HG02938 (cell line): Measurements from ENCODE around the gene VAC14.
A peak's percentile ranks its signal among the peaks of the same experiment; 100 is the strongest.
"Not testable (repeated sequence)": the region's sequence is repeated elsewhere in the genome, so short reads cannot be mapped to it uniquely, and the experiment has no call there.

Experiments
- ATAC-seq: cut with Tn5 transposase; IDR thresholded peaks from one replicate; pipeline ENCODE4 v1.9.1; 2021; ENCODE audit warnings: mild to moderate bottlenecking, moderate library complexity; ENCODE audit not compliant: unreplicated experiment

Gene VAC14

GRCh38 chr16:70800781-70801480 lies at the start of gene VAC14:
Gene VAC14 (minus strand): TSS chr16:70801158. CDS start chr16:70800900, 258 bp downstream.
- peak; percentile 91 for ATAC-seq

GRCh38 chr16:70823498-70824118 lies 22.6 kb upstream of the VAC14 start:
- not testable (repeated sequence) for ATAC-seq

- not testable (repeated sequence) for ATAC-seq
Observed at GRCh38 chr16:70822734-70823133, 21.8 kb upstream of the VAC14 start.

GRCh38 chr16:70818088-70818487 lies 17.1 kb upstream of the VAC14 start:
- not testable (repeated sequence) for ATAC-seq

GRCh38 chr16:70809392-70810060 lies 8.6 kb upstream of the VAC14 start:
- peak; percentile 58 for ATAC-seq

GRCh38 chr16:70808371-70808770 lies 7.4 kb upstream of the VAC14 start:
- ATAC-seq = no peak

GRCh38 chr16:70805787-70806186 lies 4.8 kb upstream of the VAC14 start:
- ATAC-seq = no peak

- no peak for ATAC-seq
Observed at GRCh38 chr16:70805380-70805779, 4.4 kb upstream of the VAC14 start.

- no peak for ATAC-seq
Observed at GRCh38 chr16:70804734-70805169, 3.8 kb upstream of the VAC14 start.

- no peak for ATAC-seq
Observed at GRCh38 chr16:70804153-70804733, 3.3 kb upstream of the VAC14 start.

- ATAC-seq = no peak
Observed at GRCh38 chr16:70803319-70803718, 2.4 kb upstream of the VAC14 start.

- ATAC-seq = no peak
Observed at GRCh38 chr16:70801611-70802010, 653 bp upstream of the VAC14 start.

GRCh38 chr16:70800311-70800710 lies 647 bp downstream of the VAC14 start:
- no peak for ATAC-seq

GRCh38 chr16:70796301-70796700 lies 4.7 kb downstream of the VAC14 start:
- ATAC-seq = no peak

- no peak for ATAC-seq
Observed at GRCh38 chr16:70795296-70795912, 5.6 kb downstream of the VAC14 start.

GRCh38 chr16:70793851-70794502 lies 7.0 kb downstream of the VAC14 start:
- peak; percentile 36 for ATAC-seq

GRCh38 chr16:70790815-70791214 lies 10.1 kb downstream of the VAC14 start:
- no peak for ATAC-seq

- no peak for ATAC-seq
Observed at GRCh38 chr16:70789595-70790447, 11.1 kb downstream of the VAC14 start.

GRCh38 chr16:70788668-70789594 lies 12.0 kb downstream of the VAC14 start:
- ATAC-seq = peak; percentile 39
